K562 (cell line): Measurements from ENCODE around the gene NUBP2. TPM values are rescaled to one million over a fixed set of nuclear protein-coding genes. Genes with fewer than 3 reads are reported as not detected.

ENCODE experiments used
- ATAC-seq: fragments of 200-7000 bp; cut with Tn5 transposase; 3 replicates; pipeline ENCODE4 v1.9.1; 2020; ENCODE audit warnings: moderate library complexity
- BruUV-seq: library from RNA; stranded (reverse); fragments of 400-500 nt; replicated peaks from 2 replicates; lab custom pipeline; 2021; lab: Mats Ljungman, UMichigan
- CTCF ChIA-PET: fragments of 300-600 bp; formaldehyde crosslinking; extraction: SDS; loops from one replicate; lab custom pipeline; 2021; ENCODE audit warnings: low intra/inter-chr PET ratio; lab: Yijun Ruan, JAX
- POLR2A ChIA-PET: fragments of 300-600, 350-650 bp; sonication (Branson Sonifier 250); formaldehyde crosslinking; extraction: SDS; loops from one replicate; lab custom pipeline; 2021; ENCODE audit warnings: antibody characterized with exemption, inconsistent platforms; lab: Yijun Ruan, JAX
- DNase-seq, 4 experiments: peaks; one replicate each; pipeline versions ENCODE4 v3.0.0 to v3.0.0-alpha.2; 2011 to 2018; ENCODE audit warnings: low spot score in 3 of 4, mixed read lengths in 3 of 4; ENCODE audit errors: extremely low read depth in 1 of 4
- FAIRE-seq: peaks from 2 replicates; lab custom pipeline; 2011; peaks lifted over from hg19 to GRCh38; lab: Jason Lieb, UNC
- H2AFZ ChIP-seq: 2 replicates; pipeline ENCODE4 v1.6.0; 2011; ENCODE audit warnings: low read depth, low read length, control low read depth, inconsistent platforms
- H3K27ac ChIP-seq: fragments of 200-600 bp; 3 replicates; pipeline ENCODE4 v1.8.0; 2011; ENCODE audit warnings: low read depth, mild to moderate bottlenecking, control low read depth, inconsistent platforms, low read length, moderate library complexity, mixed read lengths; ENCODE audit errors: extremely low read depth
- H3K27me3 ChIP-seq, 2 experiments: fragments of 300-600 bp in 1 of 2; 2 replicates in 1 of 2; 3 replicates in 1 of 2; pipeline versions ENCODE4 v1.6.0 to v1.8.0; 2011; ENCODE audit warnings: inconsistent platforms in 2 of 2, low read length in 2 of 2, mild to moderate bottlenecking in 1 of 2, mixed read lengths in 1 of 2, moderate library complexity in 1 of 2; ENCODE audit not compliant: control insufficient read depth in 2 of 2, insufficient read depth in 2 of 2
- H3K36me3 ChIP-seq: fragments of 300-600 bp; 3 replicates; pipeline ENCODE4 v1.8.0; 2011; ENCODE audit warnings: mild to moderate bottlenecking, low read length, inconsistent platforms; ENCODE audit not compliant: control insufficient read depth, insufficient read depth
- H3K4me1 ChIP-seq, 2 experiments: fragments of 200-600 bp in 1 of 2; replicated peaks in 1 of 2; 2 replicates in 1 of 2; 3 replicates in 1 of 2; pipeline versions ENCODE4 v1.5.1 to v1.8.0; 2011; ENCODE audit warnings: inconsistent platforms in 2 of 2, low read length in 2 of 2, mild to moderate bottlenecking in 1 of 2, mixed read lengths in 1 of 2, moderate library complexity in 1 of 2; ENCODE audit not compliant: control insufficient read depth in 2 of 2, insufficient read depth in 2 of 2
- H3K4me2 ChIP-seq: 2 replicates; pipeline ENCODE4 v1.6.1; 2011; ENCODE audit warnings: low read length, control low read depth, inconsistent platforms, mixed read lengths; ENCODE audit not compliant: insufficient read depth
- H3K4me3 ChIP-seq: fragments of 200-600 bp; sonication (generic), shearing (Covaris generic); 2 replicates; pipeline ENCODE4 v1.5.1; 2016; ENCODE audit warnings: control low read depth, inconsistent platforms
- H3K79me2 ChIP-seq: fragments of 200-600 bp; 3 replicates; pipeline ENCODE4 v1.8.0; 2011; ENCODE audit warnings: low read length, inconsistent platforms; ENCODE audit not compliant: control insufficient read depth, insufficient read depth
- H3K9ac ChIP-seq, 2 experiments: 2 replicates each; pipeline versions ENCODE4 v1.6.0 to v1.6.1; 2011; ENCODE audit warnings: low read depth in 2 of 2, low read length in 2 of 2, control low read depth in 1 of 2, inconsistent platforms in 1 of 2, mild to moderate bottlenecking in 1 of 2, mixed read lengths in 1 of 2; ENCODE audit not compliant: insufficient read depth in 1 of 2
- H3K9me1 ChIP-seq: one replicate; pipeline ENCODE4 v1.6.0; 2011; ENCODE audit warnings: inconsistent platforms, mild to moderate bottlenecking, low read length, moderate library complexity; ENCODE audit not compliant: control insufficient read depth, insufficient read depth
- H3K9me3 ChIP-seq: replicated peaks from 2 replicates; pipeline ENCODE4 v1.5.1; 2011; ENCODE audit warnings: low read depth, low read length, inconsistent platforms; ENCODE audit not compliant: control insufficient read depth, insufficient read depth
- H4K20me1 ChIP-seq: replicated peaks from 2 replicates; pipeline ENCODE4 v1.6.1; 2011; ENCODE audit warnings: low read length, inconsistent platforms, mixed read lengths; ENCODE audit not compliant: control insufficient read depth, insufficient read depth
- ARID3B ChIP-seq: fragments of 250-450 bp; sonication (Bioruptor Pico); IDR thresholded peaks from 2 replicates; pipeline ENCODE4 v1.4.0; 2020; ENCODE audit warnings: borderline replicate concordance
- ATF7 ChIP-seq: fragments of 450-650 bp; IDR thresholded peaks from 2 replicates; pipeline ENCODE4 v1.7.1; 2014; ENCODE audit warnings: mild to moderate bottlenecking, moderate library complexity
- BCL6 ChIP-seq: fragments of 250-450 bp; sonication (Bioruptor Pico); IDR thresholded peaks from 2 replicates; pipeline ENCODE4 v1.4.0; 2020
- CEBPZ ChIP-seq: fragments of 150-350 bp; IDR thresholded peaks from 2 replicates; pipeline ENCODE4 v1.6.1; 2014; ENCODE audit warnings: low read depth, mild to moderate bottlenecking, low read length, borderline replicate concordance
- STAG1 ChIP-seq: sonication (generic); formaldehyde crosslinking; IDR thresholded peaks from 2 replicates; pipeline ENCODE4 v1.5.0; 2020; ENCODE audit warnings: missing genetic modification reagents, borderline replicate concordance
- WGBS: fragments of 100-300 bp; shearing (Covaris generic); methylation state at CpG from one replicate; pipeline ENCODE4 v1.1.6; 2016; ENCODE audit warnings: low coverage, mixed read lengths; ENCODE audit not compliant: insufficient coverage; ENCODE audit errors: missing lambda C conversion rate; 5-methylcytosine and 5-hydroxymethylcytosine counted together
- in situ Hi-C: fragments of 300-500 bp; cut with MboI; formaldehyde crosslinking; loops from 4 replicates; pipeline ENCODE4 v1.15.0; 2018; ENCODE audit warnings: inconsistent platforms, mixed read lengths
- intact Hi-C: fragments of 100-400 bp; cut with micrococcal nuclease; formaldehyde crosslinking; loops from 2 replicates; pipeline ENCODE4 v1.14.2; 2022
- polyA plus RNA-seq, 8 experiments: library from polyadenylated mRNA; depleted of rRNA in 4 of 8; stranded (reverse) in 5 of 8; unstranded in 3 of 8; fragments of >200 nt; fragmentation: Nextera tagmentation in 2 of 8; fragmentation: Illumina TruSeq in 1 of 8; extraction: Ambion mirVana in 2 of 8; extraction: Trizol in 1 of 8; gene quantifications; 2 replicates each; pipeline versions ENCODE4 v1.2.1 to v1.2.3, GENCODE V29; 2011 to 2014; ENCODE audit warnings: inconsistent platforms in 1 of 8, missing spikeins in 1 of 8
- total RNA-seq, 7 experiments: library from RNA; depleted of rRNA in 6 of 7; stranded (reverse); fragments of >200 nt in 6 of 7; fragmentation: Illumina TruSeq in 2 of 7; extraction: Trizol in 2 of 7; gene quantifications; 2 replicates each; pipeline versions ENCODE4 v1.2.1 to v1.2.3, GENCODE V29; 2011 to 2021; ENCODE audit warnings: low replicate concordance in 1 of 7

The NUBP2 gene
- total and polyA plus RNA-seq, 9 of the 15 experiments (the other 6 are each of a cell fraction or from before 2014, with no cell fraction given): 1.8 to 115 (median 24.0) TPM

- Histone ChIP-seq H3K79me2 (peaks cover 53% of the 10 kb centered on the region), H3K4me1 (peaks cover 4 to 85% of the 10 kb centered on the region in 2 experiments; a peak in 3 of 5 replicates), H3K9ac (peak overlapping the region in 1 of 2 experiments; percentile 58; a peak in 2 of 4 replicates), H4K20me1 (peaks cover 3% of the 10 kb centered on the region; the same call in 1 of the 2 replicates), H3K9me3 (no peaks in the 10 kb centered on the region), H3K36me3 (peaks cover 59% of the 10 kb centered on the region; the same call in 1 of the 3 replicates), H3K4me2 (no peak overlapping the region), H3K27me3 (no peaks in the 10 kb centered on the region), H3K4me3 (no peak overlapping the region), H3K9me1 (no peaks in the 10 kb centered on the region), H3K27ac (no peak overlapping the region), H2AFZ (no peak overlapping the region)
- intact Hi-C loops: no loop called here
- ChIA-PET CTCF (no interaction called here), POLR2A (interaction anchor here (0.7 kb wide), 1 partner anchor 10 kb away, joined by 3 read pairs; no protein-coding TSS in a partner anchor)
- ATAC-seq: no peak
- TF ChIP-seq ATF7: no peak
- no peak for TF ChIP-seq BCL6 (CRISPR knock-in tag)
- no peak for TF ChIP-seq CEBPZ
- no peak for TF ChIP-seq STAG1 (CRISPR knock-in tag)
- no peak for TF ChIP-seq ARID3B (CRISPR knock-in tag)
- no TSS peak for BruUV-seq
- WGBS: 96% methylated on average over 14 of the region's 14 CpGs
- in situ Hi-C loops: no loop called here
- FAIRE-seq: no peak
- no peak for DNase-seq
These were observed 3.0 kb downstream of the NUBP2 start for GRCh38 chr16:1785846-1786170.
